GM12801 (cell line): ENCODE measurements around the gene SCMH1.

Experiments used
- TF ChIP-seq, protein P1 (sequence below): IDR thresholded peaks from one replicate; pipeline ENCODE4 v1.5.1; 2011; ENCODE audit warnings: control low read depth; ENCODE audit not compliant: insufficient read length; ENCODE audit errors: extremely low read depth

Gene SCMH1

DNA sequence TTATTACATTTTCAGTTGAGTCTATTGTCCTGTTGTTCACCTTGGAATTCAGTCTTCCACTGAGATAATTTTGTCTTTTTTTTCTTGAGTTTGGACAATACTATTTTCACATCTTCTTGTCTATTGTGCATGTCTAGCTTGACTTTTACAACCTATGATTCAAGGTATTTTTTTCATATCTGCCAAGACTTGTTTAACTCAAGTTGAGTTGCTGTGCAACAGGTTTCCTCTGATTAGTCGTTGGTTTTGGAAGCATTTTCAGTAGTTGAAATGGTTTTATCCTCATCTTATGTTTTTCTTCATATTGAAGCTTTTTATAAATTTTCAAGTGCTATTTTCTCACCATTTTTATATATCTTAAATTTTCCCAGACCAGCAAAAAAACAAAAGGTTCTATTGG, 103.6 kb downstream of the SCMH1 start:
- TF ChIP-seq, protein P1, sequence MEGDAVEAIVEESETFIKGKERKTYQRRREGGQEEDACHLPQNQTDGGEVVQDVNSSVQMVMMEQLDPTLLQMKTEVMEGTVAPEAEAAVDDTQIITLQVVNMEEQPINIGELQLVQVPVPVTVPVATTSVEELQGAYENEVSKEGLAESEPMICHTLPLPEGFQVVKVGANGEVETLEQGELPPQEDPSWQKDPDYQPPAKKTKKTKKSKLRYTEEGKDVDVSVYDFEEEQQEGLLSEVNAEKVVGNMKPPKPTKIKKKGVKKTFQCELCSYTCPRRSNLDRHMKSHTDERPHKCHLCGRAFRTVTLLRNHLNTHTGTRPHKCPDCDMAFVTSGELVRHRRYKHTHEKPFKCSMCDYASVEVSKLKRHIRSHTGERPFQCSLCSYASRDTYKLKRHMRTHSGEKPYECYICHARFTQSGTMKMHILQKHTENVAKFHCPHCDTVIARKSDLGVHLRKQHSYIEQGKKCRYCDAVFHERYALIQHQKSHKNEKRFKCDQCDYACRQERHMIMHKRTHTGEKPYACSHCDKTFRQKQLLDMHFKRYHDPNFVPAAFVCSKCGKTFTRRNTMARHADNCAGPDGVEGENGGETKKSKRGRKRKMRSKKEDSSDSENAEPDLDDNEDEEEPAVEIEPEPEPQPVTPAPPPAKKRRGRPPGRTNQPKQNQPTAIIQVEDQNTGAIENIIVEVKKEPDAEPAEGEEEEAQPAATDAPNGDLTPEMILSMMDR, result no peak

GRCh38 chr1:41135196-41135947, 106.7 kb downstream of the SCMH1 start:
- TF ChIP-seq, protein P1, result no peak

- TF ChIP-seq, protein P1, result no peak
These were observed 119.1 kb downstream of the SCMH1 start for GRCh38 chr1:41122851-41123518.

- TF ChIP-seq, protein P1, result no peak
These were observed 120.0 kb downstream of the SCMH1 start for GRCh38 chr1:41122148-41122547.

DNA sequence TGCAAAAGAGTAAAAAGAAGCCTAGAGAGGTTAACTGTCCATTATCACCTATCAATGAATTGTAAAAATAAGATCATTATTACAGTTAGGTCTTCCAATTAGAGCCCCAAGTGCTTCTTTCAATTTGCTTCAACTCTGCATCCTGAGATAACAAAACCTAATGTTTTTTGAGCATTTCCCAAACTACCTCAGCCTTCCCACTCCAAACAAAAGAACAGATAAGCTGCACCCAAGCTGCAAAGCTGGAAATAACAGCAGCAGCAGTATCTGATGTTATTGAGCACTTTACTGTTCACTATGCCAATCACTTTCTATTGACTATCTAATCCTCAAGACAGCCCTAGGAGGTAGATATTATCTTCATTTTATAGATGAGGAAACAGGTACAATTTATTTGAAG, 123.5 kb downstream of the SCMH1 start:
- TF ChIP-seq, protein P1, result no peak

DNA sequence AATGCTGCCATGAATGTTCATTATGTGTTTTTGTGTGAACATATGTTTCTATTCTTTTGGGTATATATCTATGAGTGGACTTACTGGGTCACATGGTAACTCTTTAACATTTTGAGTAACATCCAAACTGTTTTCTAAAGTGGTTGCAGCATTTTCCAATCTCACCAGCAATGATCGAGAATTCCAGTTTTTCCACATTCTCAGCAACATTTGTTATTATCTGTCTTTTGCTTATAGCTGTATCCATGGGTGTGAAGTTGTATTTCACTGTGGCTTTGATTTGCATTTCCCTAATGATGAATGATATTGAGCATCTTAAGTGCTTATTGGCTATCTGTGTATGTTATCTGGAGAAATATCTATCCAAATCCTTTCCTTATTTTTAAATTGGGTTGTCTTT, 131.4 kb downstream of the SCMH1 start:
- TF ChIP-seq, protein P1, result no peak

GRCh38 chr1:41110286-41110685, 131.8 kb downstream of the SCMH1 start:
- TF ChIP-seq, protein P1, result no peak
